G401 (cell line): ENCODE measurements around the gene LZTFL1. TPM values are rescaled to one million over a fixed set of nuclear protein-coding genes. Genes with fewer than 3 reads are reported as not detected.
"Not testable (repeated sequence)": the region's sequence is repeated elsewhere in the genome, so short reads cannot be mapped to it uniquely, and the experiment has no call there.

Source experiments
- DNase-seq: peaks from one replicate; pipeline ENCODE4 v3.0.0-alpha.2; 2015; ENCODE audit warnings: low spot score
- in situ Hi-C: cut with HindIII; loops from 2 replicates; pipeline ENCODE4 v1.10.0; 2016; ENCODE audit warnings: low sequenced_read_pairs, mixed read lengths
- total RNA-seq: library from RNA; depleted of rRNA; stranded (reverse); fragments of >200 nt; shearing (Covaris generic); gene quantifications from 2 replicates; pipeline ENCODE4 v1.2.3, GENCODE V29; 2014

Gene LZTFL1
- total RNA-seq, 1 experiment from 2014 or later = 28.6 TPM

- DNase-seq = no peak
- in situ Hi-C loops = no loop called here
Measured at GRCh38 chr3:45868213-45868612, 26.3 kb upstream of the LZTFL1 start.

- in situ Hi-C loops = no loop called here
- no peak for DNase-seq
Measured at GRCh38 chr3:45865563-45865962, 23.6 kb upstream of the LZTFL1 start.

GRCh38 chr3:45864760-45865519 lies 23.0 kb upstream of the LZTFL1 start:
- in situ Hi-C loops = no loop called here
- no peak for DNase-seq

- in situ Hi-C loops = no loop called here
- DNase-seq = no peak
Measured at GRCh38 chr3:45861043-45861719, 19.3 kb upstream of the LZTFL1 start.

- in situ Hi-C loops = no loop called here
- DNase-seq = no peak
Measured at GRCh38 chr3:45860481-45860880, 18.6 kb upstream of the LZTFL1 start.

- DNase-seq = no peak
- in situ Hi-C loops = no loop called here
Measured at GRCh38 chr3:45858809-45859543, 17.1 kb upstream of the LZTFL1 start.

GRCh38 chr3:45857024-45857423 lies 15.1 kb upstream of the LZTFL1 start:
- in situ Hi-C loops, DNase-seq: not testable (repeated sequence)

- DNase-seq, in situ Hi-C loops: not testable (repeated sequence)
Measured at GRCh38 chr3:45856323-45856722, 14.4 kb upstream of the LZTFL1 start.

GRCh38 chr3:45852828-45853227 lies 10.9 kb upstream of the LZTFL1 start:
- DNase-seq = no peak
- in situ Hi-C loops = no loop called here

GRCh38 chr3:45848392-45848791 lies 6.5 kb upstream of the LZTFL1 start:
- no peak for DNase-seq
- in situ Hi-C loops = no loop called here

GRCh38 chr3:45844616-45845015 lies 2.7 kb upstream of the LZTFL1 start:
- in situ Hi-C loops = no loop called here
- no peak for DNase-seq

- in situ Hi-C loops = no loop called here
- no peak for DNase-seq
Measured at GRCh38 chr3:45842851-45843625, 1.1 kb upstream of the LZTFL1 start.

- in situ Hi-C loops = no loop called here
- no peak for DNase-seq
Measured at GRCh38 chr3:45841420-45841756, 531 bp downstream of the LZTFL1 start.

- in situ Hi-C loops = no loop called here
- DNase-seq = no peak
Measured at GRCh38 chr3:45838466-45838865, 3.5 kb downstream of the LZTFL1 start.

GRCh38 chr3:45832699-45833098 lies 9.2 kb downstream of the LZTFL1 start:
- DNase-seq = peak; percentile 6
- in situ Hi-C loops = no loop called here

GRCh38 chr3:45830121-45830520 lies 11.8 kb downstream of the LZTFL1 start:
- in situ Hi-C loops = no loop called here
- no peak for DNase-seq

GRCh38 chr3:45826908-45827307 lies 15.0 kb downstream of the LZTFL1 start:
- no peak for DNase-seq
- in situ Hi-C loops = no loop called here

GRCh38 chr3:45826321-45826720 lies 15.6 kb downstream of the LZTFL1 start:
- in situ Hi-C loops = no loop called here
- DNase-seq = no peak

GRCh38 chr3:45821127-45821526 lies 20.8 kb downstream of the LZTFL1 start:
- DNase-seq = no peak
- in situ Hi-C loops = no loop called here

- in situ Hi-C loops = no loop called here
- no peak for DNase-seq
Measured at GRCh38 chr3:45819543-45819942, 22.4 kb downstream of the LZTFL1 start.
